Gastroesophageal sphincter (tissue), 4 donors: ENCODE measurements around the gene ZNF775. TPM values are rescaled to one million over a fixed set of nuclear protein-coding genes. Genes with fewer than 3 reads are reported as not detected.

ENCODE experiments used
- ATAC-seq: fragments of 150-250 bp; one replicate; pipeline ENCODE4 v1.9.1; 2016; ENCODE audit warnings: mild to moderate bottlenecking, moderate library complexity
- H3K27ac ChIP-seq, 4 donors: fragments of 200-600 bp; sonication (generic) in 3 of 4; 1 replicate in 3 of 4; 2 replicates in 1 of 4; pipeline ENCODE4 v1.5.1; 2016 to 2019
- H3K27me3 ChIP-seq: fragments of 200-600 bp; sonication (generic); one replicate; pipeline ENCODE4 v1.5.1; 2019
- H3K36me3 ChIP-seq, 2 donors: fragments of 200-600 bp; sonication (generic); one replicate each; pipeline ENCODE4 v1.5.1; 2019; ENCODE audit warnings: control low read depth in 1 of 2
- H3K4me1 ChIP-seq, 3 donors: fragments of 200-600 bp; sonication (generic); 1 replicate in 2 of 3; 2 replicates in 1 of 3; pipeline ENCODE4 v1.5.1; 2016 to 2019; ENCODE audit warnings: control low read depth in 2 of 3
- H3K4me3 ChIP-seq, 2 donors: fragments of 200-600 bp; sonication (generic); one replicate each; pipeline ENCODE4 v1.5.1; 2019; ENCODE audit warnings: mild to moderate bottlenecking in 1 of 2, moderate library complexity in 1 of 2
- H3K9me3 ChIP-seq, 3 donors: fragments of 200-600 bp; sonication (generic); one replicate each; pipeline ENCODE4 v1.5.1; 2017 to 2019; ENCODE audit warnings: control low read depth in 2 of 3
- CTCF ChIP-seq, 4 experiments: fragments of 200-600 bp in 2 of 4; fragments of 450-650 bp in 2 of 4; sonication (generic) in 1 of 4; IDR thresholded peaks; one replicate each; pipeline ENCODE4 v1.5.1; 2017 to 2019; ENCODE audit warnings: antibody characterized with exemption in 4 of 4, mild to moderate bottlenecking in 2 of 4, moderate library complexity in 2 of 4
- EP300 ChIP-seq: sonication (generic); formaldehyde crosslinking; IDR thresholded peaks from one replicate; pipeline ENCODE4 v1.6.1; 2017; ENCODE audit warnings: antibody characterized with exemption, mild to moderate bottlenecking
- POLR2A ChIP-seq, 2 donors: fragments of 450-650 bp; IDR thresholded peaks; one replicate each; pipeline ENCODE4 v1.6.1; 2017; ENCODE audit warnings: antibody characterized with exemption in 2 of 2, mild to moderate bottlenecking in 2 of 2, moderate library complexity in 1 of 2
- POLR2AphosphoS5 ChIP-seq: sonication (generic); formaldehyde crosslinking; IDR thresholded peaks from one replicate; pipeline ENCODE4 v1.6.1; 2017; ENCODE audit warnings: antibody characterized with exemption
- WGBS, 2 donors: methylation state at CpG; one replicate each; pipeline ENCODE4 v1.1.5; 2018; ENCODE audit warnings: low coverage in 1 of 2; 5-methylcytosine and 5-hydroxymethylcytosine counted together
- total RNA-seq, 4 donors: library from RNA; depleted of rRNA; stranded (reverse); fragments of >200 nt; gene quantifications; one replicate each; pipeline ENCODE4 v1.1.0, GENCODE V29; 2016

The ZNF775 gene
- total RNA-seq: 10 to 100 TPM in 2 of 4 donors, 1 to 10 TPM in 2; 5.3 to 12.5 (median 10.5) TPM

DNA sequence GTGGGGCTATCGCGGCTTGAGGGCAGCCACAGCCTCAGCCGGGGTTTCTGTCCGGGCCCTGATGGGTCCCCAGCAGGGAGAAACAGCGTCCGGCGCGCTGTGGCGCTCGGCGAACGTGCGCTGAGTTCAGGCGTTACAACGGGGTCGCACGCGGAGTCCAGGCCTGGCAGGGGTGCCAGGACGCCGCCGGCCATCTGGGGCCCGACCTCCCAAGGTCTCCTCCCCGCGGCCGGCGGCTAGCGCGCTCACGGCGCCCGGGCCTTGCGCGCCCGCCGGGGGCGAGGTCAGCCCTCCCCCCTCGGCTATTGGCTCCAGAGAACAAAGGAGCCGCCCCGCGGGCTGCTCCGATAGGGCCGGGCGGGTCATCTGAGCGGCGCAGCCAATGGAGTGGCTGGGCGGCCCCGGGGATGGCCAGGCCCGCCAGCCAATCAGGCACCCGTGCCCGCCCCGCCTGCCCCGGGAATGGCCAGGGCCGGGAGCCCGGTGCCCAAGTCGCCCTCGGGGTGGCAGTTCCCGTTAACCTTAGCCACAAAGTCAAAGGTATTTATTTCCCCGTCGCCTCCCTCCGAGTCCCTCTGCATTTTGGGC, at the start of gene ZNF775:
ZNF775 (plus strand) TSS at position 478 of the 588 bp plus-strand sequence. CDS start 9,141 bp downstream, outside the sequence.
- no CpG with 5 or more reads among the region's 60 CpGs for WGBS, 2 donors

DNA sequence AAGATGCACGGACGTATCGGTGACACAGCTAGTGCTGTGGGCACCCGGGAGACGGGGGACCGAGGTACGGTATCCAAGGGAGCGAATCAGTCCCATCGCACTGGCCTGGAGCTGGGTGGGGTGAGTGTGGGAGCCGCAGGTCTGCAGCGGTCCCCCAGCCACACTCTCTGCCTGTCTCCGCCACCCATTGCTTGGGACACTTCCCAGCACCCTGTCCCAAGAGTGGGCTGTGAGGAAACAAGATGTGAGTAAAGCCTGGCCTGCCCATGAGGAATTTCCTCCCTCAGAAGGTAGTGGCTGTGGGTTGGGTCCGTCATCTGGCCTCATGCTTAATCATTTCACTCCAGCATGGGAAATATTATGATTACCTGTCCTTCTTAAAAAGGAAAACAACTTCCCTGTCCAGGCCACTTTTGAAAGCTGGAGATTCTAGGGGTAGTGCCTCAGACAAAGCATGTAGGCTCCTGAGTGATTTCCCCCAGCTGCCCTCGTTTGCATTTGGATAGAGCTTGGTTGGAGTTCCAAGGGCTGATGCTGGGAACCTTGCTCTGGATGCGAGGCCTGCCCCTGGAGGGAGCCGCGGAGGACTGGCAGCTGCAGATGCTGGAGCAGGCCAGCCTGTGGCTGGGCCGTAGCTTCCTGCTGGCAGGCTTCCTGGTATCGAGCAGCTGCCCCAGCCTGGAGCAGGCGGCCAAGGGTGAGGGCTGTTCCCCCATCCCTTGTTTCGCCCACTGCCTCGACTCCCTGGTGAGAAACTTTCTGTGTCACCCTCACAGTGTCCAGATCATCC, 49.6 kb upstream of the ZNF775 start:
- Histone ChIP-seq H3K36me3 (peaks cover 0 to 60% of the 10 kb centered on the region in 2 donors), H3K4me3 (no peak overlapping the region), H3K4me1 (peaks cover 0 to 17% (median 2%) of the 10 kb centered on the region in 3 donors), H3K27me3 (no peaks in the 10 kb centered on the region), H3K9me3 (no peaks in the 10 kb centered on the region), H3K27ac (no peak overlapping the region)
- WGBS, 2 donors: 79 to 87% methylated on average over 3 to 6 of the region's 22 CpGs
- TF ChIP-seq POLR2A (IDR thresholded peaks at IDR 0.05) (no peak), CTCF (IDR thresholded peaks at IDR 0.05) (no peak), EP300 (no peak), POLR2AphosphoS5 (no peak)
- ATAC-seq: no peak

More for the DNA sequence above, at the start of gene ZNF775:
- peaks cover 0 to 13% of the 10 kb centered on the region in 2 donors for H3K36me3 ChIP-seq
- peak within 1 kb of the TSS; percentile 75 to 96 (median 94) for H3K27ac ChIP-seq
- H3K9me3 ChIP-seq: no peaks in the 10 kb centered on the region
- peak within 1 kb of the TSS; percentile 70 to 91 for H3K4me3 ChIP-seq
- no peak for TF ChIP-seq CTCF (IDR thresholded peaks at IDR 0.05)
- TF ChIP-seq POLR2AphosphoS5: peak; percentile 45
- TF ChIP-seq POLR2A (IDR thresholded peaks at IDR 0.05): peak; percentile 86 to 87
- H3K4me1 ChIP-seq: peaks cover 0 to 61% (median 9%) of the 10 kb centered on the region in 3 donors
- H3K27me3 ChIP-seq: no peaks in the 10 kb centered on the region
- peak; percentile 99 for ATAC-seq

DNA sequence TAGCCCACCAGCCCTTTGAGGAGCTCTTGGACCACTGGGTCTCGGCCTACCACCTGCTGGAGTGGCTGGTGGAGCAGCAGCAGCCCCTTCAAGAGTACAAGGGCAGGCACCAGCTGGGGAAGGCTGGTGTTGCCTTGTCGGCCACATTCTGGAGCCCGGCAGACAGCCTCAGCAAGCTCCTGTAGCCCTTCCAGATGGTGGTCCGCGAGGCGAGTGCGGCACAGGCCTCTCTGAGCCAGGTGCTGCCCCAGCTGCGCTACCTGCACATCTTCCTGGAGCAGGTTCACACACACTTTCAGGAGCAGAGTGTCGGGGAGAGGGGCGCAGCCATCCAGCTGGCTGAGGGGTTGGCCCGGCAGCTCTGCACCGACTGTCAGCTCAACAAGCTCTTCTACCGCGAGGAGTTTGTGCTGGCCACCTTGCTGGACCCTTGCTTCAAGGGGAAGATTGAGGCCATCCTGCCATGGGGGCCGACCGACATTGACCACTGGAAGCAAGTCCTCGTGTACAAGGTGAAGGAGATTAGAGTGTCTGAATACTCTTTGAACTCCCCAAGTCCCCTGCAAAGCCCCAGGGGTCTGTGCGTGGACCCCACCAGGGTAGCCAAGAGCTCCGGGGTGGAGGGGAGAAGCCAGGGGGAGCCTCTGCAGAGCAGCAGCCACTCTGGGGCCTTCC, 48.8 kb upstream of the ZNF775 start:
- H3K27me3 ChIP-seq: no peaks in the 10 kb centered on the region
- 93% methylated on average over 3 of the region's 19 CpGs; no CpG with 5 or more reads in 1 of the 2 donors for WGBS, 2 donors
- no peak for ATAC-seq
- peaks cover 0 to 60% of the 10 kb centered on the region in 2 donors for H3K36me3 ChIP-seq
- H3K4me3 ChIP-seq: no peak overlapping the region
- H3K4me1 ChIP-seq: peaks cover 0 to 17% (median 10%) of the 10 kb centered on the region in 3 donors
- no peak overlapping the region for H3K27ac ChIP-seq
- H3K9me3 ChIP-seq: no peaks in the 10 kb centered on the region
- no peak for TF ChIP-seq CTCF (IDR thresholded peaks at IDR 0.05)
- no peak for TF ChIP-seq EP300
- TF ChIP-seq POLR2AphosphoS5: no peak
- no peak for TF ChIP-seq POLR2A (IDR thresholded peaks at IDR 0.05)

- no peak overlapping the region for H3K4me3 ChIP-seq
- no peaks in the 10 kb centered on the region for H3K9me3 ChIP-seq
- TF ChIP-seq POLR2AphosphoS5 (no peak), EP300 (no peak), CTCF (IDR thresholded peaks at IDR 0.05) (no peak), POLR2A (IDR thresholded peaks at IDR 0.05) (no peak)
- no peak for ATAC-seq
- H3K27ac ChIP-seq: peak overlapping the region in 2 of 4 donors; percentile 86 to 90
- peaks cover 0 to 50% of the 10 kb centered on the region in 2 donors for H3K36me3 ChIP-seq
- peaks cover 0 to 43% (median 30%) of the 10 kb centered on the region in 3 donors for H3K4me1 ChIP-seq
- 81 to 94% methylated on average over 3 to 5 of the region's 18 CpGs for WGBS, 2 donors
- no peaks in the 10 kb centered on the region for H3K27me3 ChIP-seq
These were observed 46.1 kb upstream of the ZNF775 start for GRCh38 chr7:150332852-150333635.
